GM23248 (cell line): Measurements from ENCODE around the gene CDH13. TPM values are rescaled to one million over a fixed set of nuclear protein-coding genes. Genes with fewer than 3 reads are reported as not detected.
A peak's percentile ranks its signal among the peaks of the same experiment; 100 is the strongest.

Experiments
- DNase-seq: peaks from one replicate; pipeline ENCODE4 v3.0.0-alpha.2; 2015
- H2AFZ ChIP-seq: fragments of 200-600 bp; sonication (generic); 2 replicates; pipeline ENCODE4 v1.6.1; 2016; ENCODE audit warnings: antibody characterized with exemption
- H3F3A ChIP-seq: fragments of 200-600 bp; sonication (generic); 2 replicates; pipeline ENCODE4 v1.6.1; 2016; ENCODE audit warnings: mild to moderate bottlenecking, antibody characterized with exemption, mixed run types; ENCODE audit not compliant: insufficient read depth
- H3K27ac ChIP-seq: fragments of 200-600 bp; sonication (generic); 2 replicates; pipeline ENCODE4 v1.5.1; 2016; ENCODE audit warnings: mild to moderate bottlenecking
- H3K27me3 ChIP-seq: fragments of 200-600 bp; sonication (generic); replicated peaks from 2 replicates; pipeline ENCODE4 v1.6.1; 2016; ENCODE audit warnings: mild to moderate bottlenecking; ENCODE audit not compliant: insufficient read depth
- H3K36me3 ChIP-seq: fragments of 200-600 bp; sonication (generic); 2 replicates; pipeline ENCODE4 v1.6.1; 2016; ENCODE audit warnings: low read depth, mild to moderate bottlenecking
- H3K4me1 ChIP-seq: fragments of 200-600 bp; sonication (generic); 2 replicates; pipeline ENCODE4 v1.6.1; 2016; ENCODE audit warnings: mild to moderate bottlenecking; ENCODE audit not compliant: insufficient read depth
- H3K4me2 ChIP-seq: fragments of 200-600 bp; sonication (generic); one replicate; pipeline ENCODE4 v1.6.1; 2016; ENCODE audit warnings: mild to moderate bottlenecking; ENCODE audit not compliant: unreplicated experiment
- H3K4me3 ChIP-seq: fragments of 200-600 bp; sonication (generic); 2 replicates; pipeline ENCODE4 v1.5.1; 2016; ENCODE audit warnings: mild to moderate bottlenecking
- H3K79me2 ChIP-seq: fragments of 200-600 bp; sonication (generic); 2 replicates; pipeline ENCODE4 v1.6.1; 2016; ENCODE audit warnings: mild to moderate bottlenecking; ENCODE audit not compliant: insufficient read depth
- H3K9ac ChIP-seq: fragments of 200-600 bp; sonication (generic); 2 replicates; pipeline ENCODE4 v1.6.1; 2016; ENCODE audit warnings: mild to moderate bottlenecking
- H3K9me2 ChIP-seq: fragments of 200-600 bp; sonication (generic); 2 replicates; pipeline ENCODE4 v1.6.1; 2016; ENCODE audit warnings: mixed run types, mild to moderate bottlenecking, moderate library complexity; ENCODE audit not compliant: insufficient read depth
- H3K9me3 ChIP-seq: fragments of 200-600 bp; sonication (generic); one replicate; pipeline ENCODE4 v1.6.1; 2017; ENCODE audit warnings: low read depth
- H4K20me1 ChIP-seq: fragments of 200-600 bp; sonication (generic); 2 replicates; pipeline ENCODE4 v1.6.0; 2016; ENCODE audit not compliant: insufficient read depth
- EZH2 ChIP-seq: fragments of 200-600 bp; sonication (generic); IDR thresholded peaks from 2 replicates; pipeline ENCODE4 v1.6.1; 2018; ENCODE audit warnings: antibody characterized with exemption, mild to moderate bottlenecking; ENCODE audit not compliant: insufficient read depth, poor library complexity, severe bottlenecking
- EZH2phosphoT487 ChIP-seq: fragments of 200-600 bp; sonication (generic); IDR thresholded peaks from 2 replicates; pipeline ENCODE4 v1.6.1; 2018; ENCODE audit warnings: antibody characterized with exemption, moderate library complexity, mild to moderate bottlenecking, low read depth; ENCODE audit not compliant: insufficient read depth
- WGBS, 2 experiments: methylation state at CpG; one replicate each; pipeline ENCODE4 v1.1.6; 2015 to 2017; ENCODE audit warnings: low lambda C conversion rate in 2 of 2, low coverage in 1 of 2; ENCODE audit errors: missing lambda C conversion rate in 2 of 2; 5-methylcytosine and 5-hydroxymethylcytosine counted together
- in situ Hi-C: fragments of 300-500 bp; cut with MboI; formaldehyde crosslinking; loops from 2 replicates; pipeline ENCODE4 v1.15.0; 2020
- polyA plus RNA-seq: library from polyadenylated mRNA; unstranded; fragments of >200 nt; fragmentation: Nextera tagmentation; extraction: Ambion mirVana; gene quantifications from 2 replicates; pipeline ENCODE4 v1.2.1, GENCODE V29; 2016
- total RNA-seq: library from RNA; depleted of rRNA; stranded (reverse); fragments of >200 nt; shearing (Covaris generic); gene quantifications from 2 replicates; pipeline ENCODE4 v1.2.3, GENCODE V29; 2014

CDH13 gene
- total and polyA plus RNA-seq, 2 experiments from 2014 or later, result 51.0 to 52.8 TPM

DNA sequence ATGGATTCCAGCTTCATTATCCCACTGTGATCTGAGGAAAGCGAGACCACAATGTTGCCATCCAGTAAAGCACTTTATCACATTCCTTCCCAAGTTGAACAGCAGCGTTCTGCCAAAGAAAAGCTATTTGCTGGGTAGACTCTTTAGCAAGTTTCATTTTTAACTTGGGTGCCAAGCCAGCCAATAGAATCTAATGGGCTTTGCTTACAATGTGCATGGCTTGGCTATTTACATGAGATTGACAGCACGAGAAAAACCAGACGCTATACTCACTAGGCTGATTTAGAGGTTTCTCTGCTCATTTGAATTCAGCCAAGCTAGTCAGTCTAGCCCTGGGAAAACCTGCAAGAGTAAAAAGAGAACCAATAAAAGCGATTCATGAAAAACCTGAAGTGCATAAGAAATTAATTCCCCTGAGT lies 108.9 kb downstream of the CDH13 start:
- H3F3A ChIP-seq, result no peaks in the 10 kb centered on the region
- no peaks in the 10 kb centered on the region for H3K27me3 ChIP-seq
- no peak overlapping the region for H3K4me3 ChIP-seq
- no peak overlapping the region for H2AFZ ChIP-seq
- H3K9me3 ChIP-seq, result no peaks in the 10 kb centered on the region
- no peaks in the 10 kb centered on the region for H4K20me1 ChIP-seq
- H3K79me2 ChIP-seq, result no peaks in the 10 kb centered on the region
- WGBS, 2 experiments, result 46 to 51% methylated on average over 5 of the region's 5 CpGs
- H3K9me2 ChIP-seq, result no peaks in the 10 kb centered on the region
- in situ Hi-C loops, result no loop called here
- H3K4me1 ChIP-seq, result no peaks in the 10 kb centered on the region
- H3K9ac ChIP-seq, result no peak overlapping the region
- H3K27ac ChIP-seq, result no peak overlapping the region
- DNase-seq, result no peak
- H3K4me2 ChIP-seq, result peak overlapping the region; percentile 9
- no peaks in the 10 kb centered on the region for H3K36me3 ChIP-seq
- TF ChIP-seq EZH2phosphoT487 (no peak), EZH2 (no peak)

DNA sequence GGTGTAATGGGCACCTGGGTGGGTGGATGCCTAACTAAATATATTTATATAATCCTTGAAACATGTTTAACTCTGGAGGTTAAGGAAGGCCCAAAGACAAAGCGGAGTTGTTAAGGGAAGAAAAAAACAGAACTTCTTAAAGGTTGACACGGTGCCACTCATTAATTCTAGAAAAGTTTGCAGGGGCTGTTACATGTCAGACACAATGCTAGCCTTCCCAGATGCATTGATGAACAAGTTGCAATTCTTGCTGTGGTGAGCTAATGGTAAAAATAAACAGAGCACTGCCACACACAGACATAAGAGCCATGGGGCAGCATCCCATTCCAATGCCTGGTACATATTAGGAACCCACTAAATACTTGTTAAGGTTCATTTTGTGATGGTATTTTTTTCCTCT lies 109.5 kb downstream of the CDH13 start:
- Histone ChIP-seq H3K4me2 (no peak overlapping the region), H3K9me3 (no peaks in the 10 kb centered on the region), H3K79me2 (no peaks in the 10 kb centered on the region), H3K9ac (no peak overlapping the region), H3F3A (no peaks in the 10 kb centered on the region), H3K36me3 (no peaks in the 10 kb centered on the region), H3K4me3 (no peak overlapping the region), H3K27me3 (no peaks in the 10 kb centered on the region), H2AFZ (no peak overlapping the region), H3K27ac (no peak overlapping the region), H3K9me2 (no peaks in the 10 kb centered on the region), H3K4me1 (no peaks in the 10 kb centered on the region), H4K20me1 (no peaks in the 10 kb centered on the region)
- no peak for TF ChIP-seq EZH2phosphoT487
- TF ChIP-seq EZH2, result no peak
- DNase-seq, result no peak
- in situ Hi-C loops, result no loop called here
- 47 to 60% methylated on average over 2 of the region's 2 CpGs for WGBS, 2 experiments

DNA sequence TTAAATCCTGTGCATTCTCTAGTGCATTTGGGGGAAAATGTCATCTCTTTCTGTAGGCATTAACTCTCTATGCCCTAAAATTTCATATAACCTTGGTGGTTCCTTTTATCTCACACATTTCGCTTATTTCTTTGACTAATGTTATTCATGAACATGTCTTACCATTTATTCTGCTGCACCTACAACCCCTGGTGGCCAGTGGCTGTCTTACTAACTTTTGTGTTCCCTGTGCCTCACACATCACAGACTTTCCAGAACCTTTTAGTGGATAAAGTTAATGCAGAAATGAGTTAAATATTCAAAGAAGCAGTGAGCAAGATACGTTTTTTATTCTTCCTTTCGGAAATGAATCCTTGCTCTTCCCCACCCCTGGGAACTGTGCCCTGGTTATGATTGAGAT lies 111.9 kb downstream of the CDH13 start:
- Histone ChIP-seq H3K9ac (no peak overlapping the region), H3K4me2 (no peak overlapping the region), H3F3A (no peaks in the 10 kb centered on the region), H4K20me1 (no peaks in the 10 kb centered on the region), H2AFZ (no peak overlapping the region), H3K79me2 (no peaks in the 10 kb centered on the region), H3K27ac (no peak overlapping the region), H3K27me3 (no peaks in the 10 kb centered on the region), H3K4me1 (no peaks in the 10 kb centered on the region), H3K36me3 (no peaks in the 10 kb centered on the region), H3K9me2 (no peaks in the 10 kb centered on the region), H3K4me3 (no peak overlapping the region), H3K9me3 (no peaks in the 10 kb centered on the region)
- in situ Hi-C loops, result no loop called here
- no peak for TF ChIP-seq EZH2
- no peak for TF ChIP-seq EZH2phosphoT487
- DNase-seq, result peak; percentile 36
- 71 to 73% methylated on average over 3 of the region's 3 CpGs for WGBS, 2 experiments

DNA sequence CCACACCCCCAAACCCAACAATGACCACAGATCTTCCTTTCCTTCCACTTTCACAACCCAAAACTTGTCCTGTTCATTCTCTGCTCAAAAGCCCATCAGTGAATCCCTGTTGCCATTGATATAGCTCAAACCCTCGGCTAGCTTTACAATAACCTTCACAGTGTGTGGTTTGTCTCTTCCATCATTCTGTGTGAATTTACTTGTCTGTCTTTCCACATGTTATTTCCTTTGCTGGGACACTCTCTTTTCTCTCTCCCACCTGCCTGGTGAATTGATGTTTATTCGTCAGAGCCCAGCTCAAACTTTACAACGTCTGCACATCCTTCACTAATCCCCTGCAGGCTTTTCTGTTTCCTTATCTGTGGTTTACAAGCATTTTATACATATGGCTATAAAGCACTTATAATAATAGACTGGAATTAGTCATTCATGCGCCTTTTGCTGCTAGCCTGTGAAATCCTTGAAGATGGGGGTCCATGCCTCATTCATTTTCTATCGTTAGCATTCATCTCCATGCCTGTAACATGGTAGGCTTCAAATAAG lies 114.4 kb downstream of the CDH13 start:
- Histone ChIP-seq H4K20me1 (no peaks in the 10 kb centered on the region), H3K4me3 (no peak overlapping the region), H2AFZ (no peak overlapping the region), H3K4me1 (no peaks in the 10 kb centered on the region), H3K9me2 (no peaks in the 10 kb centered on the region), H3K9me3 (no peaks in the 10 kb centered on the region), H3K4me2 (no peak overlapping the region), H3F3A (no peaks in the 10 kb centered on the region), H3K9ac (no peak overlapping the region), H3K27ac (no peak overlapping the region), H3K79me2 (no peaks in the 10 kb centered on the region), H3K27me3 (no peaks in the 10 kb centered on the region), H3K36me3 (no peaks in the 10 kb centered on the region)
- no peak for TF ChIP-seq EZH2phosphoT487
- TF ChIP-seq EZH2, result no peak
- no peak for DNase-seq
- WGBS, 2 experiments, result 79 to 84% methylated on average over 5 of the region's 5 CpGs
- in situ Hi-C loops, result no loop called here

DNA sequence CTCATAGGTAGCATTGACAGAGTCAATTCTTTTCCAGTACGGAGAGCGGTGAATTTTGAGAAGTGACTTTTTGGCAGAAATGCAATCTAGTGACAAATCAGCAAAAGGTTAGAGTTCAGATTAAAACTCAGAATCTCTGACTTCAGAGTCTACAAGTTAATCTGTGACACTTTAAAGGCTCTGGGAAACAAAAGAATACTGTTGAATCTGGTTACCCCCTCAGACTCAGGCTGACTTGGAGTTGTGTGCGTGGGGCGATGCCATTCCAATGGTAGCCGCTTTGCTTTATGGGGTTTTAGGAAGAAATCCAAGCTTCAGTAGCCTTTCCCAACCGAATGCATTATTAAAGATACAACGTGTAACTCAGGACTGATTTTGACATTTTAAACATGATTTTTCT lies 118.2 kb downstream of the CDH13 start:
- Histone ChIP-seq H4K20me1 (no peaks in the 10 kb centered on the region), H3K27ac (no peak overlapping the region), H3K9me2 (no peaks in the 10 kb centered on the region), H2AFZ (no peak overlapping the region), H3K4me2 (no peak overlapping the region), H3K9me3 (no peaks in the 10 kb centered on the region), H3K4me1 (peaks cover 12% of the 10 kb centered on the region), H3K27me3 (no peaks in the 10 kb centered on the region), H3F3A (0 out of 2 replicates have a peak, but pooled peaks cover 4% of the 10 kb centered on the region), H3K36me3 (no peaks in the 10 kb centered on the region), H3K4me3 (no peak overlapping the region), H3K9ac (no peak overlapping the region), H3K79me2 (no peaks in the 10 kb centered on the region)
- in situ Hi-C loops, result no loop called here
- 86 to 88% methylated on average over 7 of the region's 7 CpGs for WGBS, 2 experiments
- TF ChIP-seq EZH2 (no peak), EZH2phosphoT487 (no peak)
- no peak for DNase-seq
